GM12872 (cell line): ENCODE results near the gene PCNX3.

Experiments
- TF ChIP-seq, protein P1 (sequence below): IDR thresholded peaks from 3 replicates; pipeline ENCODE4 v1.5.1; 2011; ENCODE audit warnings: low read depth, mild to moderate bottlenecking, low read length, moderate library complexity; ENCODE audit not compliant: insufficient read depth

PCNX3 gene

DNA sequence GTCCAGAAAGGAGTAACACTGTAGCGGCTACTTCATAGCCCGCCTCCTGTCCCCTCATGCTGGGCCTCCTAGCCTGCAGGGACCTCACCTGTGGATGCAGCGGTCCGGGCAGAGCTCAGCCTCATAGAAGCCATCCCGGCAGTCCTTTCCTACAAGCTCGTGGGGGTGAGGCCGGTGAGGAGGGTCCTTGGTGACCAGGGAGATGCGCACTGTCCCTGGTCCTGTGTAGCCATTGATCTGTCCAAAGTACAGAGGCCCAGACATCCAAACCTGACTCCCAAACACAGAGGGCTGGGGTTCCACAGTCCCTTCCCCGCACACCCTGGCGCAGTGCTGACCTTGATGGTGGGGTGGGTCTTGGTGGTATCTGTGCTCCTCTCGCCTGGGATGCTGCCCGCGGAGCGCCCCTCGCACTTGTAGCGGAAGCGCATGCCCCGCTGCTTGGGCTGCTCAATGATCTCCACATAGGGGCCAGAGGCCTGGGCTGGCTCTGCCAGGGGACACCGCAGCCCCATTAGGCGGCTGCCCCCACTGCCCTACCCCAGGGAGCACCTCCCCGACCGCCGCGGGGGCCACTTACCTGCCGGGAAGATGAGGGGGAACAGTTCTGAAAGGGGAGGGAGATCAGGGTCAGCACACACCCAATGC lies 46.1 kb downstream of the PCNX3 start:
- TF ChIP-seq, protein P1, sequence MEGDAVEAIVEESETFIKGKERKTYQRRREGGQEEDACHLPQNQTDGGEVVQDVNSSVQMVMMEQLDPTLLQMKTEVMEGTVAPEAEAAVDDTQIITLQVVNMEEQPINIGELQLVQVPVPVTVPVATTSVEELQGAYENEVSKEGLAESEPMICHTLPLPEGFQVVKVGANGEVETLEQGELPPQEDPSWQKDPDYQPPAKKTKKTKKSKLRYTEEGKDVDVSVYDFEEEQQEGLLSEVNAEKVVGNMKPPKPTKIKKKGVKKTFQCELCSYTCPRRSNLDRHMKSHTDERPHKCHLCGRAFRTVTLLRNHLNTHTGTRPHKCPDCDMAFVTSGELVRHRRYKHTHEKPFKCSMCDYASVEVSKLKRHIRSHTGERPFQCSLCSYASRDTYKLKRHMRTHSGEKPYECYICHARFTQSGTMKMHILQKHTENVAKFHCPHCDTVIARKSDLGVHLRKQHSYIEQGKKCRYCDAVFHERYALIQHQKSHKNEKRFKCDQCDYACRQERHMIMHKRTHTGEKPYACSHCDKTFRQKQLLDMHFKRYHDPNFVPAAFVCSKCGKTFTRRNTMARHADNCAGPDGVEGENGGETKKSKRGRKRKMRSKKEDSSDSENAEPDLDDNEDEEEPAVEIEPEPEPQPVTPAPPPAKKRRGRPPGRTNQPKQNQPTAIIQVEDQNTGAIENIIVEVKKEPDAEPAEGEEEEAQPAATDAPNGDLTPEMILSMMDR = no peak

- TF ChIP-seq, protein P1 = no peak
These were observed 46.7 kb downstream of the PCNX3 start for GRCh38 chr11:65662247-65662798.

DNA sequence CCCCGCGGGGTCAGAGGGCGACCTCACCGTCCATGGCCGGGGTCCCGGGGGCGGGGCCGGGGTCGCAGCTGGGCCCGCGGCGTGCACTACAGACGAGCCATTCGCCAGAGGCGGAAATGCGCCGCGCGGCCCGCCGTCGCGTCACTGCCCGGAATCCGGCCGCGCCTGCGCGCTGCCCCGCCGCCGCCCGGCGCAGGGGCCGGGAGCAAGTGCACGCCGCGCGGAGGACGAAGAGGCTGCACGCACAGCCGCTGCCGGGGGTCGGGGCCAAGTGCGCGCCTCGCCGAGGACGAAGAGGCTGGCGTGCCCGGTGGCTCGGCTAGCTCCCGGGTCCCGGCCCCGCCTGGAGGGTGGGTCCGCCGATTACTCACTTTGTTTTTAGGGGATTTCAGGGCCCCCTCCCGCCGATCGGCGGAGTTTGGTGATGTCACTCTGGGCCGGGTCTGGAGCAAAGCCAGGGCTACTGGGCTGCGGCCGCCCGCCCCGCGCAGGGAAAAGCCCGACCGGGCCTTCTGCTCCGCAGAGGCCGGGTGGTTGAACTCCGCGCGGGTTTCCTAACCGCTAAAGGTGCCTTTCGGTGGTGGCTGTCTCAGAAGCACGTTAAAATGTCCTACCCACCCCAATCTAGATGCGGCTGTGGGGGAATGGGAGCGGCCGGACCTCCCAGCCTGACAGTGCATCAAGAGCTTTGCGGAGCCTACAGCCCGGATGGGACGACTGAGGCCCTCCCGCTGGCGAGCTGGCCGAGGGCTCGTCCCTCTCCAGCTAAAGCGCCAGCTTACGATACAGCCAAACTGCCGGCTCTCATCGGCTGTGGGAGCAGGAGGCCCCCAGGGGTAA lies 47.4 kb downstream of the PCNX3 start, which contains the start of gene RELA:
Gene RELA (minus strand): TSS at position 118 of the 840 bp plus-strand sequence. CDS start 84 bp downstream, at position 34.
- TF ChIP-seq, protein P1 = no peak

DNA sequence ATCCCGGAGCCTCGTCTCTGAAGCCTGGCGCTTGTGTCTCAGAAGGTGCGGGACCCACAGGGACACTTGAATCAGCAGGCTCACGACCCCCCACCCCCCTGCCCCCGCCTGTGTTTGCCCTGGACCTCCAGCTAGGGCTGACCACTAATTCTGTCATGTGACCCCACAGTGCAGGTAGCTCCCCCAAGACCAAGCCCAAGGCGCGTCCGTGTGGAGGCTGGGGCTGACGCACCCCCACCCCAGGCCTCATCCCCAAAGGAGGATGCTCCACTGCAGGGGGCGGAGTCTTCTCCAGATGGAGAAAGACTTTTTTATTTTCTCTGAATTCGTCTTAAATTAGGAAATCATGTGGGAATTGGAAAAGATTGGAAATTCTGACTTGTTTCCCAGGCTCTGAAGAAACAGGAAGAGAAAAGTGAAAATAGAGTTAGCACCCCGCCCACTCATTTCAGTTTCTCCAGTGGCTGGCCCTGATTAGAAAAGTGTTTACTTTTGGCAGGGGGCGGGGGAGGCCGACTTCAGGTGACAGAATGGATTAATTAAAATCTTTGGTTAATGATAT lies 48.1 kb downstream of the PCNX3 start:
- TF ChIP-seq, protein P1 = no peak

GRCh38 chr11:65672180-65672860 lies 56.7 kb downstream of the PCNX3 start:
- TF ChIP-seq, protein P1 = peak; percentile 11; the same call in 1 of the 3 replicates

DNA sequence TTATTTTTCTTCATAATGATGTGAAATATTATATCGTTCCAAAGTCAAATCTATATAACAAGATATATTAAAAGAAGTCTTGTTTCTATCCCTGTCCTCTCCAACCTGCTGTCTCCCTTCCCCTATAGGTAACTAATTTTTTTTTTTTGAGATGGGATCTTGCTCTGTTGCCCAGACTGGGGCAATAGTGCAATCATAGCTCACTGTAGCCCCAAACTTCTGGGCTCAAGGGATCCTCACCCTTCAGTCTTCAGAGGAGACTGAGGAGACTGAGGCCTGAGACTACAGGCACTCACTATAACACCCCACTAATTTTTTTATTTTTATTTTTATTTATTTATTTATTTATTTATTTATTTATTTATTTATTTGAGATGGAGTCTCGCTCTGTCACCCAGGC lies 57.4 kb downstream of the PCNX3 start:
- TF ChIP-seq, protein P1 = no peak
